Activated CD4-positive, alpha-beta T cell treated with anti-CD3 and anti-CD28 coated beads, Interleukin-2, amount 50 U/mL, for 1 hour (primary cell): ENCODE results near the gene CDK10.
"Not testable (repeated sequence)": the region's sequence is repeated elsewhere in the genome, so short reads cannot be mapped to it uniquely, and the experiment has no call there.

Experiments used
- DNase-seq: peaks from one replicate; pipeline ENCODE4 v3.0.0-alpha.2; 2020

Gene CDK10

GRCh38 chr16:89697161-89697615, 10.7 kb downstream of the CDK10 start:
- DNase-seq: no peak

GRCh38 chr16:89697616-89698331, 11.3 kb downstream of the CDK10 start:
- no peak for DNase-seq

DNA sequence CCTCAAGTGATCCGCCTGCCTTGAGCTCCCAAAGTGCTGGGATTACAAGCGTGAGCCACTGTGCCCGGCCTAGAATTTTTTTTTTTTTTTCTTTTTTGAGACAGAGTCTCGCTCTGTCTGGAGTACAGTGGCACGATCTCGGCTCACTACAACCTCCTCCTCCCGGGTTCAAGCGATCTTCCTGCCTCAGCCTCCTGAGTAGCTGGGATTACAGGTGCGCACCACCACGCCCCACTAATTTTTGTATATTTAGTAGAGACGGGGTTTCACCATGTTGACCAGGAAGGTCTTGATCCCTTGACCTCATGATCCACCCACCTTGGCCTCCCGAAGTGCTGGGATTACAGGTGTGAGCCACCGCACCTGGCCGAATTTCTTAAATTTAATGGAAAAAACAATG, 12.2 kb downstream of the CDK10 start:
- DNase-seq: not testable (repeated sequence)

GRCh38 chr16:89699629-89700099, 13.2 kb downstream of the CDK10 start:
- DNase-seq: not testable (repeated sequence)

- peak; percentile 96 for DNase-seq
Measured at GRCh38 chr16:89700100-89700648, 13.7 kb downstream of the CDK10 start.

DNA sequence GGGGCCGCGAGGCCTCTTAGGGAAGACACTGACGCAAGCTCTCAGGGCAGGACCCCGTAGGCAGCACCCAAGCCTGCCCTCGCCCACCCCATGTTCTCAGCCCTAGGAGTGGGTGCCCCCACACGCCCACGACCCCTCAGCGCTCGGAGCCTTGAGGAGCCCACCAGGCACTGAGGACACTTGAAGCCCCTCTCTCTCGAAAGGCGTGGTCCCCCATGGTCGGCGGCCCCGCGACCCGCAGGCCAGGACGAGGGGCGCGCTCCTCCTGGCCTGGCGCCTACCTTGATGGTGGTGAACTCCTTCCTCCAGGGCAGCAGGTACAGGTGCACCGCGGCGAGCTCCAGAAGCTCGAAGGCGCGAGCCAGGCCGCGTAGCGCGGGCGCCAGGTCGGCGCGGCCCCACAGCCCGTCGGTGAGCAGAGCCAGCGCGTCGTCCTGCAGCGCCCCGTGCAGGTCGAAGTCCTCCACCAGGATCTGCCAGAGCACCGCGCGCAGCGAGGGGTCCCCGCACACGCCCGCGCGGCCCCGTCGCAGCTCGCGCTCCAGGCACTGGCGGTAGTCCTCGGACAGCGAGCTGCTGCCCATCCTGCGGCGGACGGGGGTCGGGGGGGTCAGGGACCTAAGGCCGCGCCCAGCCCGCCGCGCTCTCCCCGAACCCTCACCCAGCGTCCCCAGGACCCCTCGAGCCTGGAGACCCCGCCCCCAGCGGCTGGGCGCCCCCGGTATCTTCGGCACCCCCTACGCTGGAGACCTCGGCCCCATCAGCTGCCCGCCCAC, 14.3 kb downstream of the CDK10 start:
- DNase-seq: peak; percentile 55

GRCh38 chr16:89701425-89702406, 15.2 kb downstream of the CDK10 start, which contains the start of gene SPATA2L:
SPATA2L (minus strand) TSS chr16:89701705; CDS start chr16:89701232, 473 bp downstream.
- peak; percentile 98 for DNase-seq

DNA sequence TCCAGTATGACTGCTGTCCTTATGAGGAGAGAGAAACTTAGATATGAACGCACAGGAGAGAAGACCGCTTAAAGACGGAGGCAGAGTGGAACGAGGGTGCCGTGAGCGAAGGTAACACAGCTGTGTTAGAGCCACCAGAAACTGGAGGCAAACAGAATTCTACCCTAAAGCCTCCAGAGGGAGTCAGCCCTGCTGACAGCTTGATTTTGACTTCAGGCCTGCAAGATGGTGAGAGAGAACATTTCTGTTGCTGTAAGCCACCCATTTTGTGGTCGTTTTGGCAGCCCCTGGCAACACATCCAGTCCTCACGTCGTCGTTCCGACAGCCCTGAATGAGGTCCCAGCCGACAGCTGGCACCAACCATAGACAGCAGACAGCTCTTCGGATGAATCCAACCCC, 17.8 kb downstream of the CDK10 start:
- no peak for DNase-seq

- no peak for DNase-seq
Measured at GRCh38 chr16:89705006-89705405, 18.5 kb downstream of the CDK10 start.

- DNase-seq: no peak
Measured at GRCh38 chr16:89706518-89707260, 20.2 kb downstream of the CDK10 start.

DNA sequence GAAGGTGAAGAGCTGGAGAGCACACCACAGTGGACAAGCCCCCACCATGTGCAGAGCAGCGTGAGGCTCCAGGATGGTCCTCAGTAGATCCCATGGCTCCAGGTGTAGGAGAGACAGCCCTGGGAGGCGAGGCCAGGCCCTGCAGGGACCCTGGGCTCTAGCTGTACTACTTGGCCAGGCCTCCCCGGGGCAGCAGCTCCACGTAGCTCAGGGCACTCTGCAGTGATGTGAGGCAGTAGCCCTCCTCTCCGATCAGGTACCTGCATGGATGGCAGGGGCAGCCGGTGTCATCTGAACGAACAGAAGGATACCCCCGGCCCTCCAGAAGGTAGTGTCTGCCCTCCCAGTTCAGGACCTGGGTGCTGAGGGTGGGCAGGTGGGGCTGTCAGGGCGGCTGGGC, 21.2 kb downstream of the CDK10 start:
- DNase-seq: no peak

GRCh38 chr16:89708481-89708931, 22.0 kb downstream of the CDK10 start:
- no peak for DNase-seq

GRCh38 chr16:89709166-89709565, 22.7 kb downstream of the CDK10 start:
- DNase-seq: no peak

DNA sequence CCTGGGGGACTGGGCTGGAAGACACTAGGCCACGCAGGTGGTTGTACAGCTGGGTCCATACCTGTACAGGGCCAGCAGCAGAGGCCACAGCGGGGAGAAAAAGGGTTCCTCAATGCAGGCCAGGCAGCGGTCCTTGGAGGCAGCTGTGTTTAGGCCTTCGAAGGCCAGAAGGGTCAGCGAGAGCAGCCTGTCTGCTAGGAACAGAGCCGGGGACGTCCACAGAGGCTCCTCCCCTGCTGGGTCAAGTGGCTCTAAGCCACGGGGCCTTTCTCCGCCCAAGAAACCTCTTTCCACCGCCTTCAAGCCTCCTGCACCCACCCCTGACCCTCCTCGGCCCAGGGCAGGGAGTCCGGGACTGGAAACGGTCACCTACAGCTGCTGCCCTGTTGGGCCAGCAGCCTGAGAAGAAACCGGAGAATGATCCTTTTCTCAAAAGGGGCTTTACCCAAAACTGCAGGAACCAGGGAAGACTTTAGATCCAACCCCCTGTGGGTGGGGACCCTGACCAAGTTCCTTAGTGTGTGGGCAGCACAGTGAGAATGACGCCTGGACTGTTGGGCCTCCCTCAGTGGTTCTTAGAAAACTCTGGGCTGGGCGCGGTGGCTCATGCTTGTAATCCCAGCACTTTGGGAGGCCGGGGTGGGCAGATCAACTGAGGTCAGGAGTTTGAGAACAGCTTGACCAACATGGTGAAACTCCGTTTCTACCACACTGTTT, 23.4 kb downstream of the CDK10 start:
- DNase-seq: no peak

DNA sequence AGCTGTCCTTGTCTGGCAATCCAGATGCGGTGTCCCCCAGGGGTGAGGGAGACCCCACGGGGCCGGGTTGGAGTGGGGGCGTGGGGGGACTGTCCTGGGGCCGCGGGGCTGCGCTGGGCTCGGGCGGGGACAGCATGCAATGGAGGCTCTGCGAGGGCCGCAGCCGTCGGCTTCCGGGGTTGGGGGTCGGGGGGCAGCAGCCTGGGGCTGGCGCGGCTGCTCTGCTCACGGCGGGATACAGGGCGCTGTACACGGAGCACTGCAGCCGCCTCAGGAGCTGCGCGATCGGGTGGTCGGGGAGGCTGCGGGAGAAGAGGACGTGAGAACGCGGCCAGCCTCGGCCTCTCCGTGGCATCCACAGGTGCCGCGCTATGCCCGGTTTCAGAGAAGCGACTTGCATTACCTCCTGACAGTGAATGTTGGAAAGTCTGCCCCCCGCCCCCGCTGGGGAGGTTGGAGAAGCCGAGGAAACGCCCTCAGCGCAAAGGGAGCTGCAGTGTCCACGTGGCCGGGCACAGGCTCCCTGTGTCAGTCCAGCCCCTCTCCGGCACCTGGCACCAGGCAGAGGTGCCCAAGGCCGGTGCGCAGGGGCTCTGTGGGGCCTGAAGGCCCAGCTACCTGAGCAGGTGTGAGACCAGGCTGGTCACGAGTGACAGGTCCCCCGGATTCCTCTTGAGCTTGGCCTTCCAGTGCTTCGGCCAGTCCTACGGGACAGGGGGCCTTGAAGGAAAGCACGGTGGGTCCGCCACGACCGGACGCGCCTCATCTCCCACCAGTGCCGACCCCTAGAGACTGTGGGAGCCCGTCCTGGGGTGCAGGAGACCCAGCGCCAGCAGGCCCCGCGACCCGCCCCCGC, 24.4 kb downstream of the CDK10 start:
- DNase-seq: no peak

GRCh38 chr16:89711601-89712273, 25.2 kb downstream of the CDK10 start:
- DNase-seq: peak; percentile 73

- no peak for DNase-seq
Measured at GRCh38 chr16:89712274-89712781, 25.8 kb downstream of the CDK10 start.

- no peak for DNase-seq
Measured at GRCh38 chr16:89716493-89716892, 30.0 kb downstream of the CDK10 start.
